ENCODE measurements around the gene TADA3.

Gene TADA3
- total RNA-seq = 32.5 reads per million, percentile 58 among the genes with 10 or more reads in this experiment

- DNase-seq = peak; percentile 88
Observed at GRCh38 chr3:9792405-9793160, at the start of gene TADA3, which contains the start of gene ARPC4. TSS of gene TADA3 (minus strand) at chr3:9792473. CDS start at chr3:9791466, 1,007 bp downstream. TSS of gene ARPC4 (plus strand) at chr3:9793082. CDS start at chr3:9793122, 40 bp downstream.

- no peak for DNase-seq
Observed at GRCh38 chr3:9841015-9841414, 48.7 kb upstream of the TADA3 start.

GRCh38 chr3:9838856-9839255, 46.6 kb upstream of the TADA3 start:
- no peak for DNase-seq

- no peak for DNase-seq
Observed at GRCh38 chr3:9837701-9838582, 45.7 kb upstream of the TADA3 start.

GRCh38 chr3:9834520-9835380, 42.5 kb upstream of the TADA3 start:
- DNase-seq = no peak

GRCh38 chr3:9833078-9833477, 40.8 kb upstream of the TADA3 start:
- DNase-seq = no peak

- DNase-seq = no peak
Observed at GRCh38 chr3:9831253-9831652, 39.0 kb upstream of the TADA3 start.

- DNase-seq = no peak
Observed at GRCh38 chr3:9828801-9829755, 36.8 kb upstream of the TADA3 start.

- DNase-seq = no peak
Observed at GRCh38 chr3:9826815-9827573, 34.7 kb upstream of the TADA3 start.

GRCh38 chr3:9825451-9826040, 33.3 kb upstream of the TADA3 start:
- DNase-seq = no peak

- no peak for DNase-seq
Observed at GRCh38 chr3:9820946-9821345, 28.7 kb upstream of the TADA3 start.

- no peak for DNase-seq
Observed at GRCh38 chr3:9820543-9820942, 28.3 kb upstream of the TADA3 start.

GRCh38 chr3:9818666-9819335, 26.5 kb upstream of the TADA3 start:
- no peak for DNase-seq

GRCh38 chr3:9817436-9817835, 25.2 kb upstream of the TADA3 start:
- no peak for DNase-seq

GRCh38 chr3:9815986-9816385, 23.7 kb upstream of the TADA3 start:
- no peak for DNase-seq

GRCh38 chr3:9812870-9813483, 20.7 kb upstream of the TADA3 start:
- no peak for DNase-seq

GRCh38 chr3:9810846-9811245, 18.6 kb upstream of the TADA3 start:
- no peak for DNase-seq

GRCh38 chr3:9810433-9810770, 18.1 kb upstream of the TADA3 start:
- DNase-seq = no peak
